ENCODE results near the gene ATXN7.

Gene ATXN7

GRCh38 chr3:63947594-63947993 lies 83.9 kb downstream of the ATXN7 start:
- TF ChIP-seq CTCF (IDR thresholded peaks at IDR 0.05; ENCODE audit: extremely low read depth, insufficient read depth, missing control alignments), result no peak
- DNase-seq (ENCODE audit: low spot score), result no peak
- in situ Hi-C loops (cut with MboI; ENCODE audit: low pct_unique_long_range_greater_than_20kb, low sequenced_read_pairs, unreplicated experiment), result no loop called here

- in situ Hi-C loops (cut with MboI; ENCODE audit: low pct_unique_long_range_greater_than_20kb, low sequenced_read_pairs, unreplicated experiment), result no loop called here
- no peak for DNase-seq (ENCODE audit: low spot score)
- TF ChIP-seq CTCF (IDR thresholded peaks at IDR 0.05; ENCODE audit: extremely low read depth, insufficient read depth, missing control alignments), result no peak
Observed at GRCh38 chr3:63949005-63949404, 85.3 kb downstream of the ATXN7 start.

GRCh38 chr3:63950698-63951097 lies 87.0 kb downstream of the ATXN7 start:
- no peak for TF ChIP-seq CTCF (IDR thresholded peaks at IDR 0.05; ENCODE audit: extremely low read depth, insufficient read depth, missing control alignments)
- no peak for DNase-seq (ENCODE audit: low spot score)
- in situ Hi-C loops (cut with MboI; ENCODE audit: low pct_unique_long_range_greater_than_20kb, low sequenced_read_pairs, unreplicated experiment), result no loop called here

GRCh38 chr3:63951492-63952247 lies 88.0 kb downstream of the ATXN7 start:
- in situ Hi-C loops (cut with MboI; ENCODE audit: low pct_unique_long_range_greater_than_20kb, low sequenced_read_pairs, unreplicated experiment), result no loop called here
- DNase-seq (ENCODE audit: low spot score), result no peak
- no peak for TF ChIP-seq CTCF (IDR thresholded peaks at IDR 0.05; ENCODE audit: extremely low read depth, insufficient read depth, missing control alignments)

GRCh38 chr3:63952248-63952594 lies 88.6 kb downstream of the ATXN7 start:
- in situ Hi-C loops (cut with MboI; ENCODE audit: low pct_unique_long_range_greater_than_20kb, low sequenced_read_pairs, unreplicated experiment), result no loop called here
- no peak for TF ChIP-seq CTCF (IDR thresholded peaks at IDR 0.05; ENCODE audit: extremely low read depth, insufficient read depth, missing control alignments)
- no peak for DNase-seq (ENCODE audit: low spot score)

- in situ Hi-C loops (cut with MboI; ENCODE audit: low pct_unique_long_range_greater_than_20kb, low sequenced_read_pairs, unreplicated experiment), result no loop called here
- no peak for DNase-seq (ENCODE audit: low spot score)
- no peak for TF ChIP-seq CTCF (IDR thresholded peaks at IDR 0.05; ENCODE audit: extremely low read depth, insufficient read depth, missing control alignments)
Observed at GRCh38 chr3:63954182-63954581, 90.5 kb downstream of the ATXN7 start.

Measured in GM13977 (cell line).